Mucosa of rectum (tissue), 2 donors: ENCODE results near the gene TYRO3.

Experiments used
- H3K27ac ChIP-seq, 2 donors: one replicate each; pipeline ENCODE4 v1.7.0; 2013; ENCODE audit warnings: inconsistent platforms in 2 of 2, low read depth in 2 of 2, low read length in 2 of 2
- H3K27me3 ChIP-seq, 2 donors: one replicate each; pipeline ENCODE4 v1.7.0; 2013; ENCODE audit warnings: low read length in 2 of 2; ENCODE audit not compliant: control insufficient read depth in 2 of 2, insufficient read depth in 2 of 2
- H3K36me3 ChIP-seq, 2 donors: one replicate each; pipeline ENCODE4 v1.7.0; 2013; ENCODE audit warnings: low read length in 2 of 2; ENCODE audit not compliant: control insufficient read depth in 2 of 2, insufficient read depth in 2 of 2
- H3K4me1 ChIP-seq, 2 donors: one replicate each; pipeline ENCODE4 v1.7.0; 2013; ENCODE audit warnings: low read length in 2 of 2, mild to moderate bottlenecking in 1 of 2; ENCODE audit not compliant: control insufficient read depth in 2 of 2, insufficient read depth in 2 of 2
- H3K4me3 ChIP-seq, 2 donors: one replicate each; pipeline ENCODE4 v1.7.0; 2013; ENCODE audit warnings: low read length in 2 of 2
- H3K9ac ChIP-seq, 2 donors: one replicate each; pipeline ENCODE4 v1.7.0; 2013; ENCODE audit warnings: low read length in 2 of 2, low read depth in 1 of 2, mild to moderate bottlenecking in 1 of 2
- H3K9me3 ChIP-seq, 2 donors: one replicate each; pipeline ENCODE4 v1.7.0; 2013; ENCODE audit warnings: low read length in 2 of 2; ENCODE audit not compliant: control insufficient read depth in 2 of 2
- donor health status: healthy.
- donor health status: Normal muscosa, but diverticular disease.

The TYRO3 gene

GRCh38 chr15:41558400-41559238 is at the start of gene TYRO3:
Gene TYRO3 (plus strand): TSS chr15:41559212. CDS start chr15:41559258, 46 bp downstream.
- Histone ChIP-seq H3K27ac (no peak within 1 kb of the TSS), H3K9ac (peak within 1 kb of the TSS in 1 of 2 donors; percentile 9), H3K9me3 (no peaks in the 10 kb centered on the region), H3K27me3 (peaks cover 7 to 9% of the 10 kb centered on the region in 2 donors), H3K36me3 (no peaks in the 10 kb centered on the region), H3K4me1 (peaks cover 8 to 18% of the 10 kb centered on the region in 2 donors), H3K4me3 (peak within 1 kb of the TSS; percentile 21 to 52)

DNA sequence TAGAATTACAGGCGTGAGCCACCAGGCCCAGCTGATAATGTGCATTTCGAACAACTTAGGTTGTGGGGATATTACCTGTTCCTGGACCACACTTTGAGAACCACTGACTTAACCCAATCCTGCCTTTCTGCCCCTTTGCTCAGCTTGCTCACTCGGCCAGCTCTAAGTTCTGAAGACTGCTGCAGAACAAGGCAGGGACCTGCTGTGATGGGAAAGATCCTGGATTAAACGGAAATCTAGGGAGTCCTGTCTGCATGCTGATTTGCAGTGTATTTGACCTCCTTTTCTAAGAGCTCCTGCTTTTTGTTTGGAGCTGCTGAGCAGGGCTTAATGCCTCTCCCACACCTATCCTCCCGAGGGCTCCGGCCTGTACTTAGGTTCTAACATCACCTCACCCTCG is 48.3 kb upstream of the TYRO3 start:
- no peaks in the 10 kb centered on the region for H3K36me3 ChIP-seq
- no peaks in the 10 kb centered on the region for H3K9me3 ChIP-seq
- peak overlapping the region in 1 of 2 donors; percentile 62 for H3K4me3 ChIP-seq
- H3K4me1 ChIP-seq, result peaks cover 28 to 35% of the 10 kb centered on the region in 2 donors
- H3K27ac ChIP-seq, result no peak overlapping the region
- peaks cover 7 to 9% of the 10 kb centered on the region in 2 donors for H3K27me3 ChIP-seq
- peak overlapping the region in 1 of 2 donors; percentile 74 for H3K9ac ChIP-seq

DNA sequence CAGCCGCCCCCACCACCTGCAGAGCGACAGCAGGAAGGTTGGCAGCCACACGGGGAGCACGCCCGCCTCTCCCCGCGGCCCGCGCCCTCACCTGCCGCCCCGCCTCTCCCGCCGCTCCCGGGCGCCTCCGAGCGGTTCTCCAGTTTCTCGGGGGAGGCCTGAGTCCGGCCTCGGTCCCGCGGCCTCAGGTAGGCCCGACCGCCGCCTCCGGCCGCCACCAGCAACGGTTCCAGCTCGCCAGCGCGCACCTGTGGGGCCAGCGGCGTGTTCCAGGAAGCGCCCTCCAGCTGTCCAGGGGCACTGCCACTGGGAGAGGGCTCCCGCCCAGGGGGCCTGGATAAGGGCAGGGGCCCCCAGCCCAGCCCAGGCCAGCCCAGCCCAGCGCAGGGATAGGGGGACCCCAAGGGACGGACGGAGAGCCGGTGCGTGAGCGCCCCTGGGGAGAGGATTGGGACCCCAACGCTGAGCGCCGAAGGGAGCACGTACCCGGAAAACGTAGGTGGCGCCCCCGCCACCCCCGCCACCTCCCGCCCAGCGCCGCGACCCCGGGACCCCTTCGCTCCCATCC is 47.6 kb upstream of the TYRO3 start:
- Histone ChIP-seq H3K4me3 (peak overlapping the region; percentile 41 to 62), H3K27me3 (peaks cover 7 to 9% of the 10 kb centered on the region in 2 donors)

DNA sequence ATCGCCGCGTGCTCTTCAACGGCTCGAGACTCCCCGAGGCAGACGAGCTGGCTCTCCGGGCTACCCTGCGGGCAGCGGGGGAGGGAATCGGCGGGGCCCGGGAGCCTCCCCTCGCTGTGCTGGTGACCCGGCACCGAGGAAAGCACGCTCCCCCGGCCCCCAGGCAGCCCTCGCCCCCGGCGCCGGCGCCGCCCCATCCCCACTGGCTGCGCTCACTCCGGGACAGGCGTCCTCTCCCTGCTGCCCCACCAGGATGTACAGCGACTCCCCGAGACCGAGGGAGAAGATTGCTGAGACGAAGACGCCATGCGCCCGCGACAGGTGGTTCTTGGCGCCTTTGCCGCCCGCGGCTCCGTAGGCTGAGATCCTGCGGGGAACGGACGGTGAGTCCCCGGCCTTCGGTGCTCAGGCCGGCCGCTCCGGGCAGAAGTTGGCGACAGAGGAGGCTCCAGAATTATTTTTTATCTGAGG is 47.1 kb upstream of the TYRO3 start:
- Histone ChIP-seq H3K9ac (peak overlapping the region; percentile 32 to 74), H3K27me3 (peaks cover 7 to 9% of the 10 kb centered on the region in 2 donors), H3K9me3 (no peaks in the 10 kb centered on the region), H3K36me3 (no peaks in the 10 kb centered on the region), H3K27ac (peak overlapping the region in 1 of 2 donors; percentile 29), H3K4me3 (peak overlapping the region; percentile 62 to 65), H3K4me1 (peaks cover 28 to 35% of the 10 kb centered on the region in 2 donors)

More for the DNA sequence above, 47.6 kb upstream of the TYRO3 start:
- Histone ChIP-seq H3K9ac (peak overlapping the region in 1 of 2 donors; percentile 74), H3K4me1 (peaks cover 28 to 35% of the 10 kb centered on the region in 2 donors), H3K36me3 (no peaks in the 10 kb centered on the region), H3K9me3 (no peaks in the 10 kb centered on the region), H3K27ac (peak overlapping the region in 1 of 2 donors; percentile 63)

DNA sequence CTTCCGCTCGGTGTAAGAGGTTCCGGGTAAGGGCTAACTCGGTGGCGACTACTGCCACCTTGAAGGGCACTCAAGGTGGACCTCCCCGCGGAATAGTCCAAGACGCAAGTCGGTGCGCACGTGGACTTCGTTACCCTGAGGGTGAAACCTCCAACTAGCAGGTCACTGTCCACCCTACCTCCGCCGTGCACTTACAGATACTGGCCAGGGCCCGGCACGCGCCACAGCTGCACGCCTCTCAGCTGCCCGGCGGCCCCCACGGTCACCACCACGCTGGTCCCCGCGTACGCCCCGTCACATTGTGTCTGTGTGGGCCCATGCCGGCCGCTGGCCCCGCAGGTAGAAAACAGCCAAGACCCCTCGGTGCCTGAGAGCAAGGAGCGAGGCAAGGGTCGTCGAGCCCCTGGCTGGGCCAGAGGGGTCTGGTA is 46.5 kb upstream of the TYRO3 start:
- H3K4me3 ChIP-seq, result peak overlapping the region; percentile 62 to 65
- peaks cover 7 to 9% of the 10 kb centered on the region in 2 donors for H3K27me3 ChIP-seq

GRCh38 chr15:41512940-41513505 is 46.0 kb upstream of the TYRO3 start:
- Histone ChIP-seq H3K27me3 (peaks cover 7 to 9% of the 10 kb centered on the region in 2 donors), H3K9me3 (no peaks in the 10 kb centered on the region), H3K4me3 (peak overlapping the region; percentile 62 to 65), H3K36me3 (peaks cover 8 to 9% of the 10 kb centered on the region in 2 donors), H3K4me1 (peaks cover 24 to 25% of the 10 kb centered on the region in 2 donors), H3K27ac (peak overlapping the region; percentile 23 to 29), H3K9ac (peak overlapping the region; percentile 32 to 74)

More for the DNA sequence above, 46.5 kb upstream of the TYRO3 start:
- H3K36me3 ChIP-seq, result peaks cover 3 to 4% of the 10 kb centered on the region in 2 donors
- peaks cover 25 to 29% of the 10 kb centered on the region in 2 donors for H3K4me1 ChIP-seq
- H3K27ac ChIP-seq, result peak overlapping the region; percentile 23 to 29
- H3K9me3 ChIP-seq, result no peaks in the 10 kb centered on the region
- H3K9ac ChIP-seq, result peak overlapping the region; percentile 32 to 74

GRCh38 chr15:41513506-41514227 is 45.3 kb upstream of the TYRO3 start, which contains the start of gene LTK:
Gene LTK (minus strand): TSS chr15:41513827. CDS start chr15:41513709, 118 bp downstream.
- H3K27ac ChIP-seq, result peak within 1 kb of the TSS; percentile 23 to 29
- peak within 1 kb of the TSS; percentile 62 to 65 for H3K4me3 ChIP-seq
- H3K4me1 ChIP-seq, result peaks cover 21 to 25% of the 10 kb centered on the region in 2 donors
- no peaks in the 10 kb centered on the region for H3K9me3 ChIP-seq
- peaks cover 9% of the 10 kb centered on the region in 2 donors for H3K36me3 ChIP-seq
- H3K9ac ChIP-seq, result peak within 1 kb of the TSS; percentile 32 to 74
- H3K27me3 ChIP-seq, result peaks cover 7 to 9% of the 10 kb centered on the region in 2 donors

- H3K36me3 ChIP-seq, result peaks cover 14 to 17% of the 10 kb centered on the region in 2 donors
- no peaks in the 10 kb centered on the region for H3K27me3 ChIP-seq
- no peaks in the 10 kb centered on the region for H3K9me3 ChIP-seq
These were observed 41.0 kb upstream of the TYRO3 start for GRCh38 chr15:41517895-41518449.

DNA sequence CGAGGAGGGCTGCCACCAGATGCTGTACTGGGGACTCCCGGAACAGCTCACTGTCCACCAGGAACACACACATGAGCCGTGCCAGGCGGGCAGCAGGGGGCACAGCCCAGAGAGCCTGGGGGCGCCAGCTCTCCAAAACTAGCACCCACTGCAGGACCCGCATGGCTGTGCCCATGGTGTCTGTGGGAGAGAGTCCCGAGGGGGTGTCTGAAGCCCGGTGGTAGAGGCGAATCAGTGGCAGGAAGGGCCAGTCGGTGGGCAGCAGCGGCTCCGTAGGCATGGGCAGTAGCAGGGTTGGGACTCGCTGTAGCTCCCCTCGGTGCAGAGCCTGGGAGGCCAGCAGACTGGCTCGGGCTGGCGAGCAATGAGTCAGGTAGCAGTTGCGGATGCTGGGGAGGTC is 38.4 kb upstream of the TYRO3 start:
- Histone ChIP-seq H3K4me1 (no peaks in the 10 kb centered on the region), H3K27ac (no peak overlapping the region), H3K9me3 (no peaks in the 10 kb centered on the region), H3K4me3 (no peak overlapping the region), H3K27me3 (no peaks in the 10 kb centered on the region), H3K9ac (no peak overlapping the region), H3K36me3 (peaks cover 24 to 29% of the 10 kb centered on the region in 2 donors)

More at GRCh38 chr15:41517895-41518449, 41.0 kb upstream of the TYRO3 start:
- no peak overlapping the region for H3K9ac ChIP-seq
- peaks cover 8 to 9% of the 10 kb centered on the region in 2 donors for H3K4me1 ChIP-seq
- no peak overlapping the region for H3K4me3 ChIP-seq
- H3K27ac ChIP-seq, result no peak overlapping the region
